ENCODE data around the gene CIAPIN1.
"Not testable (repeated sequence)": the region's sequence is repeated elsewhere in the genome, so short reads cannot be mapped to it uniquely, and the experiment has no call there.

The CIAPIN1 gene

DNA sequence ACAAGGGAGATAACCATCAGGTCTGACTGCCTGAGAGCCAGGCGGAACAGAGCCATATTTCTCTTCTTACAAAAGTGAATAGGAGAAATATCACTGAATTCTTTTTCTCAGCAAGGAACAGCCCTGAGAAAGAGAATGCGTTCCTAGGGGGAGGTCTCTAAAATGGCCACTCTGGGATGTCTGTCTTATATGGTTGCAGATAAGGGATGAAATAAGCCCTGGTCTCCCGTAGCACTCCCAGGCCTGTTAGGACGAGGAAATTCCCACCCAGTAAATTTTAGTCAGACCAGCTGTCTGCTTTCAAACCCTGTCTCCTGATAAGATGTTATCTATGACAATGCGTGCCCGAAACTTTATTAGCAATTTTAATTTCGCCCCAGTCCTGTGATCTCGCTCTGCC is 7.2 kb downstream of the CIAPIN1 start:
- not testable (repeated sequence) for DNase-seq

DNA sequence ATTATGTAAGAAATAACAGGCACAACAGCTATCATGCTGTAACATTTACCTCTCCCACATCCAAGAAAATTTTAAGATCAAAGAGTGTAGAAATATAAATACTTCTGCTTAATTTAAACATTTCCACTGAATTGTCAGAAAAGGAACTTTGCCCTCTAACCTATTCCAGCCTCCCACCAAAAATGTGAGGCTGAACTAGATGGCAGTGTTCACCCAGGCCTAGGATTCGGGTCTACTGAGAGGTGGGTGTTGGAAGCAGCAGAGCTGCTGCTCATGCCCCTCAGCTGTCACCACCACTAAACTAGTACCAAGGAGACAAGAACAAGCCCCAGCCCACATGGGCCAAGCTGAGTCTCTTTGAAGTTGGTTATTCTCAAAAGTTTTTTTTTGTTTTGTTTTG is 11.3 kb downstream of the CIAPIN1 start:
- DNase-seq = no peak

DNA sequence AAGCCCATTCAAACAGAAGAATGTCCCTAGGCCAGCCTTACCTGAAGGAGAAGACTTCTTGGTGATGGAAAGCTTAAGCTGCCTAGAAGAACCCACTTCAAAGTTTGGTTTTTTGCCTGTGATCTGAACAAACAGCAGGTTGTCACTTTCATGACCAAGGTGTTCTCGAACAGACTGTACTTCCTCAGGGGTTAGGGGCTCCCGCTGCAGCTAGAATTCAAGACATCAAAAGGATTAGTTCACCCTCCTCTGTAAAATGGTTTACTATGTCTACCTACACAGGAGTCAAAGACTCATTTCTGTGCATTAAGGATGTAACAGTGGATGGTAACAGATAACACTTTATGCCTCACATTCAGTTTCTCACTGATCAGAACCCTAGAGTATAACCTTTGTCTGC is 13.2 kb downstream of the CIAPIN1 start:
- no peak for DNase-seq

DNA sequence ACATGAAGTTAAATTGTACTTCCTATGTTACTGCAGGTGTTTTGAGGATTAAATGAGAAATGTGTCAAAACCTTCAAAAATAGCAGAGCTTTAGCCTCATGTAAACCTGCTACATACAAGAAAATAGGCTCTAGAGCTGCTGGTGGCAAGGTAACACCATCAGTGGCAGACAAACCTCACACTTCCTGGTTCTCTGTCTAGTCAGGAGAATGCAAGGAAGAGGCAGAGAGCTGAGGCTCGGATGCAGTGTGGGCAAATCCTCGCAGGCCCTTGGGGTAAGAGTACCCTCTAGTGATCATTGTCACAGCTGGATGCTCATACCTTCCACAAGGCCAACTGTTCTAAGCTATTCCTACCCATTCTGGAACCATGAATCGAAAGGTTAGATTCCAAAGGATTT is 14.2 kb downstream of the CIAPIN1 start:
- DNase-seq = no peak

DNA sequence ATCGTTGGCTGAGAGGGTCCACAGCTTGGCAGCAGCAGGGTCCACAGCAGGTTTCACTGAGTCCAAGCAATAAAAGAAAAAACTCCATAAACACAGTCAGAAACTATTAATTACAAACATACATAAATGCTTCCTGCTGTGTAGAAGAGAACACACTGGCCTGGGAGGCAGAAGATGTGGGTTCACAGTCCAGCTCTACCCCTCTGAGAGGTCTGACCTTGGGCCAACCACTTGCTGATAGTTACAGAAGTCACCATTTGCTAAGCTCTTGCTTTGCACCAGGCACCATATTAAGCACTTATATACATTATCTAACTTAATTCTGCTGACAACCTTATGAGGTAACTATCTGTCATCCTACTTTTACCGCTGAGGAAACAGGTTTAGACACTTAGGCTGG is 14.7 kb downstream of the CIAPIN1 start:
- DNase-seq = no peak

DNA sequence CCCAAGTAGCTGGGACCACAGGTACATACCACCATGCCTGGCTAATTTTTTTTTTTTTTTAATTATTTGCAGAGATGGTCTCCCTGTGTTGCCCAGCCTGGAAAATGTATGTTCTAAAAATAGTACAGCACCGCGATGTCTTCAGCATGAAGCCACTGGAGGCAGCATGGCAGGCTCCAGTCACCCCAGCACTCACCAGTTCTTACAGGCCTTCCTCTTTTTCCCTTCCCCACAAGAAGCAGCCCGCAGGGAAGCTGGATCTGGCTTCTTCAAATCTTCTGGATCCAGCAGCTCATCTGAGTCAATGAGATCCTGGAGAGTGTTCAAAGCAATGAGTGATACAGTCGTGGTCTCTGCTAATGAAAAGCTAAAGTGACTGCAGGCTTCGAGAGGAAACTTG is 16.2 kb downstream of the CIAPIN1 start:
- DNase-seq = no peak

DNA sequence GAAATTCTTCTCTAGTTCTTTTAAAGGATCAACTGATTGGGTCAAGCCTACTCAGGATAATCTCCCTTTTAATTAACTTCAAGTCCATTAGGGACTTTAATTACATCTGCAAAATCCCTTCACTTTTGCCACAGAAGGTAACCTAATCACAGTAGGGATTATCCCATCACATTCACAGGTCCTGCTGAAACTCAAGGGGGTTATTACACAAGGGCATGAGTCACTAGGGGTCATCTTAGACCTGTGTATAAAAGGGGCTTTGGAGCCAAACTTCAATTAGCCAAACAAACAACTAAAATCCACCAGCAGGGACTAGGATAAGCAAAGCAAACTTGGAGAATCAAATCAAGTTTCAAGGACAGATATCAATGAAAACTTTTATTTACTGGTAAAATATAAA is 19.4 kb downstream of the CIAPIN1 start:
- no peak for DNase-seq

DNA sequence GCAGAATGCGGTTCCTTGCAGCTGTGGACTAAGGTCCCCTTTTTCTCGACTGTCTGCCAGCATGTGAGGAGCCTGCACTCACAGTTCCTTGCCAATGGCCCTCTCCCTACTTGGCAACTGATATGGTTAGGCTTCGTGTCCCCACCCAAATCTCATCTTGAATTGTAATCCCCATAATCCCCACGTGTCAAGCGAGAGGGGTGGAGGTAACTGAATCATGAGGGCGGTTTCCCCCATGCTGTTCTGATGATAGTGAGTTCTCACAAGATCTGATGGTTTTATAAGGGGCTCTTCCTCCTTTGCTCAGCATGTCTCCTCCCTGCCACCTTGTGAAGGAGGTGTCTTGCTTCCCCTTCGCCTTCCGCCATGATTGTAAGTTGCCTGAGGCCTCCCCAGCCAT is 19.9 kb downstream of the CIAPIN1 start:
- no peak for DNase-seq

DNA sequence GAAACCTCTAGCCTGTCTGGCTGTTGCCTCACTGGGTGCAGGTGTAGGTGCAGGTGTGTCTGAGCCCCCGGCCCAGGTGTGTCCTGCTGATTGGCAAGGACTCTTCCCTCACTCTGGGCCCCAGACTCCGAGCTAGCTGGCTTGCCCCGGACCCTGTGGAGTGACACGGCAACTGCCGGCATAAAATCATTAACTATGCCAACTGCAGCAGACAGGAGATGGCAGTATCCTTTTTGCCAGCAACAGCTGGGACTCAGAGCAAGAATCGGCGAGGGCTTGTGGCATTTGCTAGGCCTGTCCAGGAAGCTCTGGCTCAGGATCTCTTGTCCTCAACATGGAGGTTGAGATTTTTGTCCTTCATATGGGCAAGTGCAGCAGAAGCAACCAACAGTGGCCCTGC is 20.8 kb downstream of the CIAPIN1 start:
- no peak for DNase-seq

DNA sequence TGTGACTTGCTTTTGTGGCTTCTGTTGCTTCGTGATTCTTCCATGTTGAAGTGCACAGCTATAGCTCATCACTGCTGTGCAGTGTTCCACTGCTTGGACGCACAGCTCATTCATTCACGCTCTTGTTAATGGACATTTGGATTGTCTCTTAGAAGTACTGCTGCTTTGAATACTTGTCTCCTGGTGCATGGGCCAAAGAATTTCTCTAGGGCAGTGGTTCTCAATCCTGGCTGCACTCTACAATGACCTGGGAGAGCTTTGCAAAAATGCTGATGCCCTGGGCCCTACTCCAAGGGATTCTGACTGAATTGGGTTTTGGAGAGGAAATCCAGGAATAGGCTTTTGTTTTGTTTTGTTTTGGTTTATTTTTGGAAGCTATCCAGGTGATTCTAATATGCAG is 22.6 kb downstream of the CIAPIN1 start:
- DNase-seq = no peak

DNA sequence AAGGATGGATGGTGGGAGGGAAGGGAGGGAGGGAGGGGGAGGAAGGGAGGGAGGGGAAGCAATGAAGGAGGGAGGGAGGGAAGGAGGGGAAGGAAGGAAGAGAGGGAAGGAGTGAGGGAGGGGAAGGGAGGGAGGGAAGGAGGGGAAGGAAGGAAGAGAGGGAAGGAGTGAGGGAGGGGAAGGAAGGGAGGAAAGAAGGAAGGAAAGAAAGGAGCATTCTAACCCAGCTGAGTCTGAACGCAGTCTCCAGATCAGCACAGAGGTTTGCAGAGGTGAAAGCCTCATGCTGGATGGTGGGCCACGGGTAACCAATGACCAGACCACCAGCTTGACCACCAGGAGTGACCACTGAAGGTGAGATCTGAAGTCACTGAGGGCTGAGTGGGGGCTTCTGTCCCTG is 24.0 kb downstream of the CIAPIN1 start:
- DNase-seq = no peak

DNA sequence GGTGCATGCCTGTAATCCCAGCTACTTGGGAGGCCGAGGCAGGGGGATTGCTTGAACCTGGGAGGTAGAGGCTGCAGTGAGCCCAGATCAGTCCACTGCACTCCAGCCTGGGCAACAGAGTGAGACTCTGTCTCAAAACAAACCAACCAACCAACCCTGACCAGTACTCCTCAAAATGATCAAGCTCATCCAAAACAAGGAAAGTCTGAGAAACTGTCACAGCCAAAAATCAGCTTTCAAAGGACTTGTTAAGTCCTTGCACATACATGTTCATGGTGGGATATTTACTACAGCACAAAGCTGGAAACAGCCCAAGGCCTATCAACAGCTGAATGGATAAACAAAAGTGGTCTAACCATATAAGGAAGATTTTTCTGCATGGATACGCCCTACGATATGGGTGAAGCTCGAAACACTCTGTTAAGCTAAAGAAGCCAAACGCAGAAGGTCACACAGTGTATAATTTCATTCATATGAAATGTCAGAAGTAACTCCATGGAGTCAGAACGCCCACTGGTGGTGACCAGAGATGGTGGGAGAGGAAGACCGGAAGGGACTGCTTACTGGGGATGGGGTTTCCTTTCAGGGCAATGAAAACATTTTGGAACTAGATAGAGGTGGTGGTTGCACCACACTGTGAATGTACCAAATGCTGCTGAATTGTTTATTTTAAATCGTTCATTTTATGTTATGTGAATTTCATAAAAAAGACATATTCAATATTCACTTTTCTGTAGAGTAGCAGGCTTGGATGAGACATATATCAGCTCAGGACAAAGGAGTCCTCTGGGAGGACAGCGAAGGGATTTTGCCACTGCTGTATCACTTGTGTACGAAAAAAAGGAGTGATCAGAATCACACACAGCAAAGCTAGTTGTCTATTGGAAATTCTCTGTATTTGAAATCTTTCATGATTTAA is 24.9 kb downstream of the CIAPIN1 start:
- DNase-seq = no peak

DNA sequence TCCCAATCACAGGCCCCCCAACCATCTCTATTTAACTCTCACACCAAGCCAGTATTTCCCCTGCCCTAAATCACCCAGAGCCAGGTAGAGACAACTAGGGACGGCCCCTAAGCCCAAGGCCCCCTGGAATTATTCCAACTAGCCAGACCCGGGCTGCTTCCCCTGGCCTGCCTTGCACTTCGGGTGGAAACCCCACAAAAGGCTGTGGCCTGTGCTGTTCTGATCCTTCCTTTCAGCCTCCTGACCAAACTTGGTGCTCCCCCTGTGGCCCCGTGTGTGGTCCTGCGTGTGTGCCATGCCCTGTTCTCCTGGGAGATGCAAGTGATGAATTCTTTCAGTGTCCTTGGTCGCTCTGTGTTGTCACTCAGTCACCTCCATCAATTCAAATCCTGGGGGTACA is 27.7 kb downstream of the CIAPIN1 start:
- no peak for DNase-seq

DNA sequence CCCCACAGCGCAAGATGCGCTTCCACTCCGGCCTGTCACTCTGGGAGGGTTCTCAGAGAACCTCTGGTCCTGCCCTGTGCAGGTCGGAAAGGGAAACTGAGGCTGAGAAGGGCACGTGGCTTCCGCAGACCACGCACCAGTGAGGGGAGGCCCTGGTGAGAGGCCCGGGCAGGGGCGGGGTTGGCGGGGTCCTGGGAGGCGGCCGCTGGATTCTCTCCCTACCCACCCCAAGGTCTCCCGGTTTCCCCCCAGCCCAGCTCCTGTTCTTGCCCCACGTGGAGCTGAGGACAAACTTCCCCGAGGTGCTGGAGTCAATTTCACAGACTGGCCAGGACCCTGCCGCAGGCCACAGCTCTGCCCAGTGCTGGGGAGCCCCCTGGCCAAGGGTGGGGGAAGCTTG is 31.1 kb downstream of the CIAPIN1 start:
- DNase-seq = no peak

DNA sequence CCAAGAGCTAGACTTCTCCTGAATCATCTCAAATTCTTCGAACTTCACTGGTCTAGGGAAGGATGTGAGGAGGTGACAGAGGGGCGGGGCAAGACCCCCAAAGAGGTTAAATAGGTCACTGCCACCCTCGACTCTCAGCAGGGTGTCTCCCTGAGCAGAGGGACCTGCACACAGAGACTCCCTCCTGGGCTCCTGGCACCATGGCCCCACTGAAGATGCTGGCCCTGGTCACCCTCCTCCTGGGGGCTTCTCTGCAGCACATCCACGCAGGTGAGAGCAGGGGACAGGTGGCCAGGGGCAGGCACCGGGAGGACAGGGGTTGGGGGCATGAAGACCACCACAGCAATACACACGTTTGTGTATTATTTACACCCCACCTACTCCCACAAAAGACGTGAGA is 33.5 kb downstream of the CIAPIN1 start:
- no peak for DNase-seq

DNA sequence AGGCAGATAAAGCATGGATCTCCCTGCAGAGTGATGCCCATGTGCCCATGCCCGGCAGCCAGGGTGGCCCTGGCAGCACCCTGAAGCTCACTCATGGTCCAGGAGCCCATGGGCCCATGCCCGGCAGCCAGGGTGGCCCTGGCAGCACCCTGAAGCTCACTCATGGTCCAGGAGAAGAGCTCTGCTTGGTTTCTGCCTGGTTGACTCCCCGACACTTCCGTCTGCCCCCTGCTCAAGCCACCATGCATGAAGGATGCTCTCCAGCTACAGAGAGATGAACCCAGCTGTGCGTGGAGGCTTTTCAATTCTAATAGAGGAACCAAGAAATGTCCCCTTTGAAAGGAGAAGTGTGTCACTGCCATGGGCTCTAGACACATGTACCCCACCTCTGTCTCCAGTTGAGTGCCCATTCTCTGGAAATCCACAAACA is 33.9 kb downstream of the CIAPIN1 start:
- no peak for DNase-seq

DNA sequence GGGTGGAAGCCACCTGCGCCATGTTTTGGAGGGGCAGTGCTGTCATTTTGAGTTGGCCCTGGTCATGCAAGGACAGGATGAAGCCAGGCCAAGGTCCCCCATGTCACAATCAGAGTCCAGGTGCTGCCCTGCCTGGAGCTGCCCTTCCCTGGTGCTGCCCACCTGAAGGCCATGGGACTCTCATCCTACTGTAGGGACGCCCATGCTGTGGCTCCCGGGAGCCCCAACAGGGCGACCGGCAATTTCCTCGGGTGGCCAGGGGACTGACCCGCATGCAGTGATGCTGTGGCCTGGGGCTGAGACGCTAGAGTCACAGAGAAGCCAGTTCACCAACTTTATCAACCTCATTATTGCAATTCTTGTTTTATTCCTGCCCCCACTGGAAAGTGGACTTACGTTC is 34.6 kb downstream of the CIAPIN1 start:
- DNase-seq = no peak

DNA sequence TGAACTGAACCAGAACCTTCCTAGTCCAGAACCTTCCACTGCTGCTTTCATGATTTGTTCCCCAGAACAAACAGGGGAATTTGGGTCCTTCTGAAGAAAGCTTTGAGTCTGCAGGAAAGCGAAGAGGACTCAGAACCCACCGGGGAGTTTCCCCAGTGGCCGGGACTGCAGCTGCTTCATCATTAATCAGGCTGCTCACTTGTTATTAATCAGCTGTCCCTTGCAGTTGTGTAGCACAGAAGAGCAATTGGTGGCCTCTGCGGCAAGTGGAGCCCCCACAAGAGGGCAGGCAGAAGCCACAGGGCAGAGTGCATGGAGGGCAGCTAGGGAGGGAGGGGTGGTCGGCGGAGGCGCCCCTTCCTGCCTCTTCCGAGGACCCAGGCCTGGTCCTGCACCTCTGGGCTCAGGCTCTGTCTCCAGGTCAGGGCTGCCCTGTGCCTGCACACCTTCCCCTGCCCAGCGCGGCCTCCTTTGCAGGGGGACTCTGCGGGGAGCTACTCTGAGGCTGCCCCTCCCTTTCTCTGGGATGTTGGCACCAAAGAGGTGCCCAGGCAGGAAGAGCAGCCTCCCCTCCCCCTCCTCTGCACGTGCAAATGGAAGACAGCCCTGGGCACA is 35.7 kb downstream of the CIAPIN1 start:
- no peak for DNase-seq

DNA sequence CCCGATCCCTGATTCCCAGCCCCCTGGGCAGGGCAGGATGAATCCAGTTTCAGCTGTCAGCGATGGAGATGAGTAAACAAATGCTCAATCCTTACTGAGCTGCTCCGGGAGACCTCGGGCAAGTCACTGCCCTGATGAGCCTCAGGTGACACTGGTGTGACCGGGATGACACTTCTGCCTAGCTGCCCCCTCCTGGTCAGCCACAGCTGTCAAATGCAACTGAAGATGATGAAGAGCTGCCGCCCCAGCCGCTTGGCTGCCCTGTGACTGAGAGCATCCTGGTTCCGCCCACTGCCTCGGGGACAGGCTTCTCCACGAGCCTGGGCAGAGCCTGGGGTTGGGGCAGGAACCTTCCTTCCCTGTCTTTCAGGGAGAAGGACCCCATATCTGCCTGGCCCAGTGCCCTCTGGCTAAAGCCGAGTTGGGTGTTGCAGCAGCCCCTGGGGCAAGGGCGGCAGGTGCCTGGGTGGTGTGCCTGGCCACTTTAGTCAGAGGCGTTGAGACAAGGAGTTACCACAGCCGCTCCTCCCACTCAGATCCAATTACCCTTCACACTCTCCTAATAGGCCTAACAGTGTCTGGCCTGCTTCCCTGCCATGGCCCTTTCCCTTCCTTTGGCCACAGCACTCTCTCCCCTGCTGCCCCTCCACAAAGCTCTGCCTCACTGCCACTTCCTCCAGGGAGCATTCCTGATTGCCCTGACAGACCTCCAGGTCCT is 37.2 kb downstream of the CIAPIN1 start:
- DNase-seq = peak; percentile 23

DNA sequence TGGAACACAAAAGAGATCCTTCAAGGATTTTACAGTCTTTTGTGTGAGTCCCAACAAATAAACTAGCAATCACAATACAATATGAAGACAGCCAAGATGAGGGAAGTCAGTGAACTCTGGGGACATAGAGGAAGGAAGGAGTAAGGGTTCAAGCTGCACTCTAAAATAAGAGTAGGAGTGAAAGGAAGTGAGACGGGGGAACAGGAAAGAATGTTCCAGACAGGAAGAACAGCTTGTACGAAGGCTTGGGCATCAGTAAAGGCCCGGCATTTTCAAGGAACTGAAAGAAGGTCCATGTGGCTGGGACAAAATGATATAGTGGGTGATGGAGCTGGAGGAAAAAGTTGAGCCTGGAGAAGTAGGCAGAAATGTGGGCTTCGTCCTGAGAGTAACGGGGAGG is 38.1 kb downstream of the CIAPIN1 start:
- no peak for DNase-seq

DNA sequence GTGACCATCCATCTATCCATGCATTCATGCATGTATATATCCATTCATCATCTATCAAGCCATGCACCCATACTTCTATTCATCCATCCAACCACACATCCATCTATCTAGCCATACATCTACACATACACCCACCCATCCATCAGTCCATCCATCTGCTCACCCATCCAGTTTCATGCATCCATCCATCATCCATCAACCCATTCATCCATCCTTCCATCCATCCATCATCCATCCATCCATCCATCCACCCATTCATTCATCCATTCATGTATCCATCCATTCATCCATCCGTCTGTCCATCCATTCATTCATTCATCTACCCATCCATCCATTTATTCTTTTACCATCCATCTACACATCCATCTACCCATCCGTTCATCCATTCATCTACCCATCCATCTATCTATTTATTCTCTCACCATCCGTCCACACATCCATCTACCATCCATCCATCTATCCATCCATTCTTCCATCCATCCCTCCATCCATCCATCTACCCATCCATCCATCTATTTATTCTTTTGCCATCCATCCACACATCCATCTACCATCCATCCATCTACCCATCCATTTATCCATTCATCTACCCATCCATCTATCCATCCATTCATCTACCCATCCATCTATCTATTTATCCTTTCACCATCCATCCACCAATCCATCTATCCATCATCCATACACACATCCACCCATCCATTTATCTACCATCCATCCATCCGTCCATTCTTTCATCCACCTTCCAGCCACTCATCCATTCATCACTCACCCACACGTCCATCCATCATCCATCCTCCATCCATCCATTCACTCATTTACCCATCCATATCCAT is 39.4 kb downstream of the CIAPIN1 start:
- DNase-seq = no peak

DNA sequence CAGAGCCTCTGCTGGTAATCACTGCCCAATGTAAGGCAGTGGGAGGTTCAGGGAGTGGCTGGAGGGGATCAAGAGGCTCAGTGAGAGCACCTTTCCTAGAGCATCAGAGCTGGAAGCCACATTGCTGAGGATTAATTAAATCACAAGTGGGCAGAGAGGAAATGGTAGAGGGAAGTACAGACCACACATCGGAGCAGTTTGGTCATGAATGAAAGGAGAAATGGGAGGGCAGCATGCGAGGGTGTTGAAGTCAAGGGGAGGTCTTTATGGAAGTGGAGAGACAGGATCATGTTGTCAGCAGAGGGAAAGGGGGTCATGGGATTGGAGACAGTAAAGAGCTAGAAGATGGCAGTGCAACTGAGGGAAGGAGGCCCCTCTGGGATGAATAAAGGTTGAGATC is 40.3 kb downstream of the CIAPIN1 start:
- DNase-seq = no peak

DNA sequence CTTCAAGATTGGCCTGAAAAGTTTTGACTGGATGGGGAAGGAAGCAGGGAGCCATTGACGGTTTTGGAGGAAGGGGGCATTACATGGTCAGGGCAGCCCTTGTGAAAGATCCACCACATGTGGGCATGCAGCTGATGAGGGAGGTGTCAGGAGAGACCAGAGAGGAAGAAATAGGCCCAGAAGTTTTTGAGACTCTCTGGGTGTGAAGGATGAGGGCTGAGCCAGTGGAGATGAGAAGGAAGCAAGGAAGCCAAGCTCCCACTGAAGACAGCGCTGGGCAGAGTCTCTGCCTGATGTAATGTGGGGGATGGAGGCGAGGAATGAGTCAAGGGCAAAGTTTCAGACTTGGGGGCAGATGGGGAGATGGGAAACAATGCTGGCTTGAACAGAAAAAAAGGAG is 42.1 kb downstream of the CIAPIN1 start:
- no peak for DNase-seq

Data from NCI-H226 (cell line).